Natural killer cell (primary cell): ENCODE results near the gene SLC27A4. TPM values are rescaled to one million over a fixed set of nuclear protein-coding genes. Genes with fewer than 3 reads are reported as not detected.

Source experiments
- ATAC-seq, 3 donors: fragments of 150-1000 bp in 2 of 3; fragments of 200-7000 bp in 1 of 3; cut with Tn5 transposase; 1 replicate in 1 of 3; 2 replicates in 2 of 3; pipeline ENCODE4 v1.10.0; 2021; ENCODE audit warnings: mild to moderate bottlenecking in 2 of 3, moderate library complexity in 2 of 3
- DNase-seq, 2 donors: peaks; one replicate each; pipeline versions ENCODE4 v3.0.0 to v3.0.0-alpha.2; 2013 to 2021; ENCODE audit warnings: mixed read lengths in 1 of 2
- H3K27ac ChIP-seq: one replicate; pipeline ENCODE4 v1.5.1; 2013; ENCODE audit warnings: mild to moderate bottlenecking, low read length
- H3K27me3 ChIP-seq: one replicate; pipeline ENCODE4 v1.6.1; 2013; ENCODE audit warnings: low read length; ENCODE audit not compliant: control insufficient read depth, insufficient read depth
- H3K36me3 ChIP-seq: one replicate; pipeline ENCODE4 v1.6.1; 2013; ENCODE audit warnings: low read length; ENCODE audit not compliant: control insufficient read depth, insufficient read depth
- H3K4me1 ChIP-seq: one replicate; pipeline ENCODE4 v1.6.1; 2013; ENCODE audit warnings: low read length; ENCODE audit not compliant: control insufficient read depth, insufficient read depth
- H3K4me3 ChIP-seq: one replicate; pipeline ENCODE4 v1.5.1; 2013; ENCODE audit warnings: low read length
- H3K9me3 ChIP-seq: one replicate; pipeline ENCODE4 v1.6.1; 2013; ENCODE audit warnings: low read length; ENCODE audit not compliant: control insufficient read depth, insufficient read depth
- H3K27ac Mint-ChIP-seq, 2 donors: one replicate each; pipeline ENCODE4 v1.8.0; 2022; ENCODE audit warnings: mild to moderate bottlenecking in 2 of 2, mixed read lengths in 2 of 2, moderate library complexity in 1 of 2
- H3K27me3 Mint-ChIP-seq, 2 donors: one replicate each; pipeline ENCODE4 v1.8.0; 2022; ENCODE audit warnings: low read depth in 2 of 2, mixed read lengths in 2 of 2
- H3K36me3 Mint-ChIP-seq: one replicate; pipeline ENCODE4 v1.8.0; 2022; ENCODE audit warnings: mixed read lengths
- H3K4me1 Mint-ChIP-seq, 2 donors: one replicate each; pipeline ENCODE4 v1.8.0; 2022; ENCODE audit warnings: mixed read lengths in 2 of 2
- H3K4me3 Mint-ChIP-seq: one replicate; pipeline ENCODE4 v1.8.0; 2022; ENCODE audit warnings: mild to moderate bottlenecking, moderate library complexity, mixed read lengths
- H3K9me3 Mint-ChIP-seq, 2 donors: one replicate each; pipeline ENCODE4 v1.8.0; 2022; ENCODE audit warnings: mixed read lengths in 2 of 2
- WGBS: methylation state at CpG from one replicate; pipeline ENCODE4 v1.1.7; 2013; ENCODE audit warnings: missing lambda C conversion rate; ENCODE audit not compliant: insufficient coverage; 5-methylcytosine and 5-hydroxymethylcytosine counted together
- intact Hi-C: fragments of 100-400 bp; cut with micrococcal nuclease; formaldehyde crosslinking; loops from one replicate; pipeline ENCODE4 v1.14.2; 2022
- total RNA-seq, 4 donors: library from RNA; stranded (reverse); fragments of 120-200 nt in 1 of 4; gene quantifications; one replicate each; pipeline versions ENCODE4 v1.2.3 to v1.2.4, GENCODE V29; 2013 to 2022
- TF ChIP-seq, protein P1 (sequence below): fragments of 200-600 bp; IDR thresholded peaks from one replicate; pipeline ENCODE4 v1.8.0; 2022; ENCODE audit warnings: antibody characterized with exemption

Gene SLC27A4
- total RNA-seq, 3 donors from 2014 or later (not counting 1 experiment from before 2014, with no cell fraction given): 7.7 to 12.3 (median 11.2) TPM

GRCh38 chr9:128298535-128299482, 41.5 kb upstream of the SLC27A4 start:
- intact Hi-C loops: no loop called here
- H3K27me3 Mint-ChIP-seq: no peaks in the 10 kb centered on the region

GRCh38 chr9:128304136-128304970, 36.0 kb upstream of the SLC27A4 start:
- DNase-seq: no peak
- intact Hi-C loops: no loop called here
- H3K9me3 Mint-ChIP-seq: no peaks in the 10 kb centered on the region
- H3K4me3 ChIP-seq: no peak overlapping the region
- no peaks in the 10 kb centered on the region for H3K36me3 Mint-ChIP-seq
- no peaks in the 10 kb centered on the region for H3K27me3 Mint-ChIP-seq
- 93% methylated on average over 5 of the region's 9 CpGs for WGBS
- H3K4me1 Mint-ChIP-seq: no peaks in the 10 kb centered on the region
- no peak overlapping the region for H3K27ac Mint-ChIP-seq
- peaks cover 5% of the 10 kb centered on the region for H3K36me3 ChIP-seq
- ATAC-seq: no peak
- no peak overlapping the region for H3K4me3 Mint-ChIP-seq
- H3K27me3 ChIP-seq: no peaks in the 10 kb centered on the region
- H3K27ac ChIP-seq: no peak overlapping the region
- no peaks in the 10 kb centered on the region for H3K4me1 ChIP-seq
- H3K9me3 ChIP-seq: no peaks in the 10 kb centered on the region
- TF ChIP-seq, protein P1, sequence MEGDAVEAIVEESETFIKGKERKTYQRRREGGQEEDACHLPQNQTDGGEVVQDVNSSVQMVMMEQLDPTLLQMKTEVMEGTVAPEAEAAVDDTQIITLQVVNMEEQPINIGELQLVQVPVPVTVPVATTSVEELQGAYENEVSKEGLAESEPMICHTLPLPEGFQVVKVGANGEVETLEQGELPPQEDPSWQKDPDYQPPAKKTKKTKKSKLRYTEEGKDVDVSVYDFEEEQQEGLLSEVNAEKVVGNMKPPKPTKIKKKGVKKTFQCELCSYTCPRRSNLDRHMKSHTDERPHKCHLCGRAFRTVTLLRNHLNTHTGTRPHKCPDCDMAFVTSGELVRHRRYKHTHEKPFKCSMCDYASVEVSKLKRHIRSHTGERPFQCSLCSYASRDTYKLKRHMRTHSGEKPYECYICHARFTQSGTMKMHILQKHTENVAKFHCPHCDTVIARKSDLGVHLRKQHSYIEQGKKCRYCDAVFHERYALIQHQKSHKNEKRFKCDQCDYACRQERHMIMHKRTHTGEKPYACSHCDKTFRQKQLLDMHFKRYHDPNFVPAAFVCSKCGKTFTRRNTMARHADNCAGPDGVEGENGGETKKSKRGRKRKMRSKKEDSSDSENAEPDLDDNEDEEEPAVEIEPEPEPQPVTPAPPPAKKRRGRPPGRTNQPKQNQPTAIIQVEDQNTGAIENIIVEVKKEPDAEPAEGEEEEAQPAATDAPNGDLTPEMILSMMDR: no peak

More at GRCh38 chr9:128298535-128299482, 41.5 kb upstream of the SLC27A4 start:
- Histone ChIP-seq H3K9me3 (no peaks in the 10 kb centered on the region), H3K27me3 (no peaks in the 10 kb centered on the region), H3K27ac (no peak overlapping the region), H3K4me1 (peaks cover 16% of the 10 kb centered on the region), H3K36me3 (no peaks in the 10 kb centered on the region), H3K4me3 (no peak overlapping the region)
- Mint-ChIP-seq H3K36me3 (no peaks in the 10 kb centered on the region), H3K27ac (no peak overlapping the region), H3K4me3 (no peak overlapping the region), H3K4me1 (no peaks in the 10 kb centered on the region), H3K9me3 (no peaks in the 10 kb centered on the region)
- 92% methylated on average over 19 of the region's 20 CpGs for WGBS
- ATAC-seq: no peak
- TF ChIP-seq, protein P1: no peak
- peak in 1 of 2 donors; percentile 1 for DNase-seq

DNA sequence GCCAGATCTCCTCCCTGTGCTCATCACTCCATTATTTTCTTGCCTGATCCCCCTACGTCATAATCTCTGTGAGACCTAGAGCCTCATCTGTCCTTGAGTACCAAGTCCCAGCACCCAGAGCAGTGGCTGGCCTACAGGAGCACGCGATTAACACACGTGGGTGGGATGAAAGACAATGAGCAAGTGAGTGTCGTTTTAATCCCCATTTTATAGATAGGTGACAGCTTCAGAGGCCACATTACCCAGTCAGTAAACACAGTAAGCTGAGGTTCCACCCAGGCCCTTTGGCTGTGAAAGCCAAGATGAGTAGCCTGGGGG, 35.4 kb upstream of the SLC27A4 start:
- Mint-ChIP-seq H3K4me3 (no peak overlapping the region), H3K27me3 (no peaks in the 10 kb centered on the region), H3K9me3 (no peaks in the 10 kb centered on the region), H3K4me1 (no peaks in the 10 kb centered on the region), H3K36me3 (no peaks in the 10 kb centered on the region), H3K27ac (no peak overlapping the region)
- Histone ChIP-seq H3K4me3 (no peak overlapping the region), H3K4me1 (no peaks in the 10 kb centered on the region), H3K27ac (no peak overlapping the region), H3K27me3 (no peaks in the 10 kb centered on the region), H3K36me3 (peaks cover 10% of the 10 kb centered on the region), H3K9me3 (no peaks in the 10 kb centered on the region)
- 90% methylated on average over 5 of the region's 5 CpGs for WGBS
- DNase-seq (no peak), ATAC-seq (no peak)
- intact Hi-C loops: no loop called here
- TF ChIP-seq, protein P1: no peak
